Endodermal cell (in vitro differentiated cells): ENCODE results near the gene GALNS. TPM values are rescaled to one million over a fixed set of nuclear protein-coding genes. Genes with fewer than 3 reads are reported as not detected.

Experiments used
- DNase-seq: peaks from one replicate; pipeline ENCODE4 v3.0.0-alpha.2; 2017
- H3K27ac ChIP-seq: 2 replicates; pipeline ENCODE4 v1.5.1; 2013; ENCODE audit warnings: mild to moderate bottlenecking, low read depth, low read length, moderate library complexity
- H3K27me3 ChIP-seq: 2 replicates; pipeline ENCODE4 v1.6.1; 2013; ENCODE audit warnings: mild to moderate bottlenecking, low read length, moderate library complexity; ENCODE audit not compliant: insufficient read depth, control insufficient read depth, poor library complexity, severe bottlenecking
- H3K36me3 ChIP-seq: 2 replicates; pipeline ENCODE4 v1.7.0; 2013; ENCODE audit warnings: mild to moderate bottlenecking, low read length, moderate library complexity; ENCODE audit not compliant: control insufficient read depth, insufficient read depth
- H3K4me1 ChIP-seq: one replicate; pipeline ENCODE4 v1.7.0; 2013; ENCODE audit warnings: low read length; ENCODE audit not compliant: control insufficient read depth, insufficient read depth
- H3K4me3 ChIP-seq: 2 replicates; pipeline ENCODE4 v1.5.1; 2013; ENCODE audit warnings: mild to moderate bottlenecking, low read length, moderate library complexity
- H3K9ac ChIP-seq: 2 replicates; pipeline ENCODE4 v1.6.1; 2013; ENCODE audit warnings: mild to moderate bottlenecking, low read length, moderate library complexity; ENCODE audit not compliant: poor library complexity, severe bottlenecking; ENCODE audit errors: extremely low read depth
- H3K9me3 ChIP-seq: 2 replicates; pipeline ENCODE4 v1.6.1; 2013; ENCODE audit warnings: mild to moderate bottlenecking, low read length, moderate library complexity; ENCODE audit not compliant: control insufficient read depth
- H3K27ac Mint-ChIP-seq: 2 replicates; pipeline ENCODE4 v1.8.0; 2020; ENCODE audit warnings: mixed read lengths
- H3K27me3 Mint-ChIP-seq: 2 replicates; pipeline ENCODE4 v1.8.0; 2021; ENCODE audit warnings: mild to moderate bottlenecking, mixed read lengths; ENCODE audit not compliant: insufficient read depth
- H3K36me3 Mint-ChIP-seq: 2 replicates; pipeline ENCODE4 v1.8.0; 2020; ENCODE audit warnings: low read depth, mixed read lengths
- H3K4me1 Mint-ChIP-seq: 2 replicates; pipeline ENCODE4 v1.8.0; 2020; ENCODE audit warnings: mixed read lengths
- H3K4me3 Mint-ChIP-seq: 2 replicates; pipeline ENCODE4 v1.8.0; 2020; ENCODE audit warnings: mild to moderate bottlenecking, moderate library complexity, mixed read lengths
- H3K9me3 Mint-ChIP-seq: 2 replicates; pipeline ENCODE4 v1.8.0; 2020; ENCODE audit warnings: mild to moderate bottlenecking, mixed read lengths
- CTCF ChIP-seq: fragments of 200-600 bp; sonication (generic); conservative IDR thresholded peaks from 2 replicates; pipeline ENCODE4 v1.5.0; 2021; ENCODE audit warnings: antibody characterized with exemption, mild to moderate bottlenecking
- WGBS, 2 experiments: methylation state at CpG; one replicate each; pipeline versions ENCODE4 v1.1.5 to v1.1.7; 2013; ENCODE audit warnings: missing lambda C conversion rate in 2 of 2, mixed read lengths in 1 of 2; ENCODE audit not compliant: insufficient coverage in 1 of 2, insufficient read length in 1 of 2; 5-methylcytosine and 5-hydroxymethylcytosine counted together
- total RNA-seq, 2 donors: library from RNA; stranded (reverse); fragmentation: NEBNext Ultra II Directional in 1 of 2; extraction: Animal tissue kit (Norgen Biotek cat#: 25700) in 1 of 2; gene quantifications; 2 replicates in 1 of 2; 3 replicates in 1 of 2; pipeline ENCODE4 v1.2.1, GENCODE V29; 2021

GALNS gene
- total RNA-seq, 2 donors from 2014 or later, result 32.2 to 39.6 TPM

GRCh38 chr16:88822281-88823040, 34.3 kb downstream of the GALNS start:
- H3K4me3 ChIP-seq, result no peak overlapping the region
- H3K27me3 ChIP-seq, result no peaks in the 10 kb centered on the region
- no peak overlapping the region for H3K9ac ChIP-seq
- H3K4me1 ChIP-seq, result no peaks in the 10 kb centered on the region
- Mint-ChIP-seq H3K4me1 (no peaks in the 10 kb centered on the region), H3K27me3 (no peaks in the 10 kb centered on the region), H3K9me3 (no peaks in the 10 kb centered on the region), H3K4me3 (no peak overlapping the region), H3K27ac (no peak overlapping the region), H3K36me3 (peaks cover 10% of the 10 kb centered on the region)
- no peak for TF ChIP-seq CTCF
- no peaks in the 10 kb centered on the region for H3K9me3 ChIP-seq
- H3K27ac ChIP-seq, result no peak overlapping the region
- H3K36me3 ChIP-seq, result no peaks in the 10 kb centered on the region
- DNase-seq, result no peak
- WGBS, 2 experiments, result 92 to 96% methylated on average over 18 to 24 of the region's 24 CpGs

- no peaks in the 10 kb centered on the region for H3K27me3 Mint-ChIP-seq
- WGBS, 2 experiments, result 88 to 94% methylated on average over 18 to 22 of the region's 22 CpGs
- TF ChIP-seq CTCF, result peak; percentile 34
- peaks cover 10% of the 10 kb centered on the region for H3K36me3 Mint-ChIP-seq
- no peak overlapping the region for H3K4me3 Mint-ChIP-seq
- H3K27ac Mint-ChIP-seq, result no peak overlapping the region
- Histone ChIP-seq H3K27ac (no peak overlapping the region), H3K27me3 (no peaks in the 10 kb centered on the region), H3K9me3 (no peaks in the 10 kb centered on the region), H3K9ac (no peak overlapping the region), H3K4me1 (no peaks in the 10 kb centered on the region), H3K36me3 (no peaks in the 10 kb centered on the region), H3K4me3 (no peak overlapping the region)
- H3K4me1 Mint-ChIP-seq, result no peaks in the 10 kb centered on the region
- DNase-seq, result no peak
- H3K9me3 Mint-ChIP-seq, result no peaks in the 10 kb centered on the region
Observed at GRCh38 chr16:88821168-88821850, 35.4 kb downstream of the GALNS start.

- TF ChIP-seq CTCF, result no peak
- H3K36me3 ChIP-seq, result no peaks in the 10 kb centered on the region
- H3K9me3 ChIP-seq, result no peaks in the 10 kb centered on the region
- Mint-ChIP-seq H3K9me3 (no peaks in the 10 kb centered on the region), H3K27me3 (no peaks in the 10 kb centered on the region), H3K4me1 (no peaks in the 10 kb centered on the region), H3K27ac (no peak overlapping the region), H3K36me3 (peaks cover 10% of the 10 kb centered on the region), H3K4me3 (no peak overlapping the region)
- no peak overlapping the region for H3K4me3 ChIP-seq
- no peak overlapping the region for H3K27ac ChIP-seq
- H3K27me3 ChIP-seq, result no peaks in the 10 kb centered on the region
- 89 to 95% methylated on average over 17 to 20 of the region's 20 CpGs for WGBS, 2 experiments
- H3K9ac ChIP-seq, result no peak overlapping the region
- no peaks in the 10 kb centered on the region for H3K4me1 ChIP-seq
- DNase-seq, result no peak
Observed at GRCh38 chr16:88820385-88821025, 36.2 kb downstream of the GALNS start.
